Spleen (tissue), 11 donors: ENCODE measurements around the gene DDAH2. TPM values are rescaled to one million over a fixed set of nuclear protein-coding genes. Genes with fewer than 3 reads are reported as not detected.
A peak's percentile ranks its signal among the peaks of the same experiment; 100 is the strongest.

Experiments
- DNase-seq: peaks from one replicate; pipeline ENCODE4 v3.0.0-alpha.2; 2020
- H3K27ac ChIP-seq, 8 donors: fragments of 200-600 bp; sonication (generic) in 7 of 8; 1 replicate in 4 of 8; 2 replicates in 4 of 8; pipeline versions ENCODE4 v1.5.0 to v1.8.0; 2016 to 2021; ENCODE audit warnings: inconsistent platforms in 4 of 8, mild to moderate bottlenecking in 4 of 8, moderate library complexity in 1 of 8
- H3K27me3 ChIP-seq, 7 donors: fragments of 200-600 bp; sonication (generic) in 6 of 7; replicated peaks in 1 of 7; 1 replicate in 4 of 7; 2 replicates in 3 of 7; pipeline versions ENCODE4 v1.5.0 to v1.8.0; 2016 to 2021; ENCODE audit warnings: inconsistent platforms in 3 of 7, mild to moderate bottlenecking in 1 of 7
- H3K36me3 ChIP-seq, 6 donors: fragments of 200-600 bp; sonication (generic) in 5 of 6; 1 replicate in 4 of 6; 2 replicates in 2 of 6; pipeline versions ENCODE4 v1.5.0 to v1.8.0; 2016 to 2021; ENCODE audit warnings: inconsistent platforms in 2 of 6
- H3K4me1 ChIP-seq, 6 donors: fragments of 200-600 bp; sonication (generic) in 5 of 6; 1 replicate in 3 of 6; 2 replicates in 3 of 6; pipeline versions ENCODE4 v1.5.0 to v1.8.0; 2016 to 2021; ENCODE audit warnings: inconsistent platforms in 3 of 6
- H3K4me3 ChIP-seq, 8 donors: fragments of 200-600 bp; sonication (generic) in 7 of 8; 1 replicate in 4 of 8; 2 replicates in 4 of 8; pipeline versions ENCODE4 v1.5.0 to v1.8.0; 2016 to 2021; ENCODE audit warnings: inconsistent platforms in 4 of 8, mild to moderate bottlenecking in 4 of 8, moderate library complexity in 2 of 8
- H3K9me3 ChIP-seq, 8 donors: fragments of 200-600 bp; sonication (generic) in 7 of 8; 1 replicate in 4 of 8; 2 replicates in 4 of 8; pipeline versions ENCODE4 v1.5.0 to v1.8.0; 2016 to 2021; ENCODE audit warnings: inconsistent platforms in 4 of 8
- POLR2A ChIP-seq, 3 donors: fragments of 450-650 bp; IDR thresholded peaks; one replicate each; pipeline ENCODE4 v1.5.1; 2017; ENCODE audit warnings: antibody characterized with exemption in 3 of 3, mild to moderate bottlenecking in 1 of 3
- POLR2AphosphoS5 ChIP-seq, 3 donors: sonication (generic); formaldehyde crosslinking; IDR thresholded peaks; one replicate each; pipeline ENCODE4 v1.5.1; 2017; ENCODE audit warnings: antibody characterized with exemption in 3 of 3
- WGBS, 5 donors: extraction: QIAGEN DNeasy Blood & Tissue Kit in 3 of 5; methylation state at CpG; one replicate each; pipeline versions ENCODE4 v1.1.5 to v1.1.7; 2013 to 2018; 5-methylcytosine and 5-hydroxymethylcytosine counted together
- intact Hi-C: fragments of 100-400 bp; cut with DNase I; formaldehyde crosslinking; loops from one replicate; pipeline ENCODE4 v1.15.0; 2023; ENCODE audit warnings: low total_unique reads
- polyA plus RNA-seq, 3 donors: library from polyadenylated mRNA; stranded (reverse); fragments of 200-250 nt; gene quantifications; one replicate each; pipeline ENCODE4 v1.2.1, GENCODE V29; 2013
- total RNA-seq, 7 donors: library from RNA; depleted of rRNA in 3 of 7; stranded (reverse); fragments of >200 nt in 3 of 7; fragmentation: NEBNext Ultra II Directional in 4 of 7; extraction: Animal tissue kit (Norgen Biotek cat#: 25700) in 4 of 7; gene quantifications; one replicate each; pipeline versions ENCODE4 v1.1.0 to v1.2.1, GENCODE V29; 2016 to 2021
- TF ChIP-seq, protein P1 (sequence below), 11 experiments: fragments of 200-600 bp in 7 of 11; fragments of 450-650 bp in 4 of 11; sonication (generic) in 4 of 11; IDR thresholded peaks in 8 of 11; conservative IDR thresholded peaks in 3 of 11; 1 replicate in 7 of 11; 2 replicates in 4 of 11; pipeline versions ENCODE4 v1.4.0 to v1.8.0; 2016 to 2021; ENCODE audit warnings: antibody characterized with exemption in 11 of 11, inconsistent platforms in 4 of 11, mild to moderate bottlenecking in 1 of 11
- donor health status: healthy with polysubstance abuse.
- donor health status: DM: no; HTN: no; CAD: no; lungs with moderate emphysema.
- donor health status: DM: no; HTN: no; CAD: no.
- donor health status: Bipolar disorder and iron deficiency.
- donor health status: healthy.
- donor health status: DM: no; HTN: no; CAD: no.
- donor health status: DM: yes; HTN: yes; CAD: no.

Gene DDAH2
- total and polyA plus RNA-seq, 10 donors: 63.0 to 116 (median 76.7) TPM

DNA sequence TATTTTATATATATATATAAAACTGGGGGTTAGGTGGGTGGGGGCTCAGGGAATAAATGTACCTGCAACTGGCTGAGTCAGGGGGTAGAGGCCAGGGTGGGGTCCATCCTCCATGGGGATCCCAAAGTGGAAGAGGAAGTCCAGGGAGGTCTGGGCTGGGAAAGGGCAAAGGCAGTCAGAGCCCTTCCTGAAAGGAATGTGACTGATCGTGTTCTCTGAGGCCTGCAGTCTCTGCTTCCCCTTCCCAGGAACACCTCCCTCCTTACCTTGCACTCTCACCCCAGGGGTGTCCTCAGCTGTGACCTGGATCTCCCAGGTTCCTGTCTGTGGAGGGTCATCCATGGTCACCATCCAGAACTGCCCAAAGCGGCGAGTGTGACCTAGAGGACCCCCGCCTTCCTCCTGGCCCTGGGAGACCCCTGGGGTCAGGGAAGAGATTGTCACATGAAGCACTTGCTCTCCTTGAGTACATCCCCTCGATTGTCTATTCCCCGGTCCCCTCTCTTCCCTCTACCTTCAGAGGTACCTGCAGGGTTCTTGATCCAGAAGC is 38.1 kb upstream of the DDAH2 start:
- Histone ChIP-seq H3K36me3 (peaks cover 0 to 12% (median 1%) of the 10 kb centered on the region in 6 donors), H3K4me1 (peaks cover 0 to 45% (median 24%) of the 10 kb centered on the region in 6 donors), H3K27me3 (no peaks in the 10 kb centered on the region), H3K27ac (no peak overlapping the region), H3K4me3 (no peak overlapping the region), H3K9me3 (no peaks in the 10 kb centered on the region)
- DNase-seq: peak; percentile 46
- 63 to 86% (median 77%) methylated on average over 6 of the region's 6 CpGs for WGBS, 5 donors
- TF ChIP-seq, protein P1, sequence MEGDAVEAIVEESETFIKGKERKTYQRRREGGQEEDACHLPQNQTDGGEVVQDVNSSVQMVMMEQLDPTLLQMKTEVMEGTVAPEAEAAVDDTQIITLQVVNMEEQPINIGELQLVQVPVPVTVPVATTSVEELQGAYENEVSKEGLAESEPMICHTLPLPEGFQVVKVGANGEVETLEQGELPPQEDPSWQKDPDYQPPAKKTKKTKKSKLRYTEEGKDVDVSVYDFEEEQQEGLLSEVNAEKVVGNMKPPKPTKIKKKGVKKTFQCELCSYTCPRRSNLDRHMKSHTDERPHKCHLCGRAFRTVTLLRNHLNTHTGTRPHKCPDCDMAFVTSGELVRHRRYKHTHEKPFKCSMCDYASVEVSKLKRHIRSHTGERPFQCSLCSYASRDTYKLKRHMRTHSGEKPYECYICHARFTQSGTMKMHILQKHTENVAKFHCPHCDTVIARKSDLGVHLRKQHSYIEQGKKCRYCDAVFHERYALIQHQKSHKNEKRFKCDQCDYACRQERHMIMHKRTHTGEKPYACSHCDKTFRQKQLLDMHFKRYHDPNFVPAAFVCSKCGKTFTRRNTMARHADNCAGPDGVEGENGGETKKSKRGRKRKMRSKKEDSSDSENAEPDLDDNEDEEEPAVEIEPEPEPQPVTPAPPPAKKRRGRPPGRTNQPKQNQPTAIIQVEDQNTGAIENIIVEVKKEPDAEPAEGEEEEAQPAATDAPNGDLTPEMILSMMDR (IDR thresholded peaks at IDR 0.05 in 8 of 11, conservative IDR thresholded peaks at IDR 0.05 in 3 of 11): no peak
- TF ChIP-seq POLR2A (IDR thresholded peaks at IDR 0.05) (no peak), POLR2AphosphoS5 (IDR thresholded peaks at IDR 0.05) (no peak)
- intact Hi-C loops: no loop called here

DNA sequence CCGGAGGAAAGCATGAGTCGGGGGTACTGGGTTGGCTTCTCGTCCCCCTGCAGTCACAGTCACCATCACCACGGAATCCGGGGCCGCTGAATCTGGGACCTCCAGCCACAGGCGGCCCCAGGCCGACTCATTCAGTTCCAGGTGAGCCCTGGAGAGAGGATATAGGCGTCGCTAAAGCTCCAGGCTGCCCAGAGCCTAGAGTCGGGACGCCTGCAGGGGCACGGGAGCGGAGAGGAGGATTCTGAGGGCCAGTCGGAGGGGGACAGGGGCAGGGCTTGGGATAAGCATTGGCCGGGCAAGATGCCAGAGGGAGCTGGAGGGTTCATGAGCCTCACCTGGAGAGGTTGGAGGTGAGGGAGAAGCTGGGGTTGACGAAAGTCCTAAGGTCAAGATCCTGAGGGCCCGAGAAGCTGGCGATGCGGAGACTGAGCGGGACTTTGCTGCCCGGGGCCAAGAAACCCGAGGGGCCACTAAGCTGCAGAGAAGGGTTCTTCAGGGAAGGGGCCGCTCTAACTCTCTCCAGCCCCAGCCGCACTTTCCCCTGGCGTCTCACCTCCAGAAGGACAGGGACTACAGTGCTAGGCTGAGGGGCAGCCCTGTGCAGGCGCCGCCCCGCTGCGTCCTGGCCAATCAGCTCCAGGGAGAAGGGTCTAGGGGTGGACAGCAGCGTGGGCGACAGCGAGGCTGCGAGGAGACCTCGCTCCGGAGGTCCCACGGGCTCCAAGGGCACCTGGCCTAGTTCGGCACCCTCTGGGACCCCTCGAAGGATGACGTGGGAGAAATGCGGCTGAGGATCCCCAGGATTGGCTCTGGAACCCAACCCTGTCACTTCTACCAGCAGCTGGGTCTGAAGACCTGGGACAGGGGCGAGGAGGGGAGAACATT is 37.1 kb upstream of the DDAH2 start:
- H3K4me1 ChIP-seq: peaks cover 0 to 37% (median 21%) of the 10 kb centered on the region in 6 donors
- peak; percentile 72 for DNase-seq
- H3K4me3 ChIP-seq: peak overlapping the region in 2 of 8 donors; percentile 20 to 39
- no peaks in the 10 kb centered on the region for H3K27me3 ChIP-seq
- intact Hi-C loops: no loop called here
- TF ChIP-seq POLR2A (IDR thresholded peaks at IDR 0.05): no peak
- TF ChIP-seq POLR2AphosphoS5 (IDR thresholded peaks at IDR 0.05): peak in 1 of 3 donors; percentile 18
- H3K36me3 ChIP-seq: peaks cover 0 to 22% (median 5%) of the 10 kb centered on the region in 6 donors
- no peaks in the 10 kb centered on the region for H3K9me3 ChIP-seq
- no peak overlapping the region for H3K27ac ChIP-seq
- 63 to 86% (median 73%) methylated on average over 37 to 42 of the region's 42 CpGs for WGBS, 5 donors

DNA sequence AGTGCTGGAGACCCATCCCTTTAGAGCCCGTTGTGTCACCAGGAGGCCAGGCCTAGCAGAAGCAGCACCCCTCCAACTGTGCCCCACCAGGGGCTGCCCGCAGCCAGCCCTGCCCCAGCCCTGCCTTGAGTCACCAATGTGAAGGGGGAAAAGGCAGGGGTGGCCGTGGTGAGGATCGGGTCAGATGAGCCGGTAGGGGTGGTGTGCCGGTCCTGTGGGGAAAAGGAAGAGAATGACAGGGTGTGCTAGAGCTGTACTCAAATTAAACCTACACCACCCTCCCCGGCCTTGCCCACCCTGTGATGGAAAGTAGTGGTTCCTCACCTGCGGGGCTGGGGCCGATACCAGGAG is 36.4 kb upstream of the DDAH2 start:
- Histone ChIP-seq H3K9me3 (no peaks in the 10 kb centered on the region), H3K36me3 (peaks cover 0 to 28% (median 6%) of the 10 kb centered on the region in 6 donors), H3K4me3 (no peak overlapping the region), H3K27me3 (no peaks in the 10 kb centered on the region), H3K27ac (no peak overlapping the region), H3K4me1 (peaks cover 0 to 37% (median 21%) of the 10 kb centered on the region in 6 donors)
- intact Hi-C loops: no loop called here
- no peak for TF ChIP-seq POLR2AphosphoS5 (IDR thresholded peaks at IDR 0.05)
- 75 to 86% (median 84%) methylated on average over 9 of the region's 9 CpGs for WGBS, 5 donors
- DNase-seq: peak; percentile 66

DNA sequence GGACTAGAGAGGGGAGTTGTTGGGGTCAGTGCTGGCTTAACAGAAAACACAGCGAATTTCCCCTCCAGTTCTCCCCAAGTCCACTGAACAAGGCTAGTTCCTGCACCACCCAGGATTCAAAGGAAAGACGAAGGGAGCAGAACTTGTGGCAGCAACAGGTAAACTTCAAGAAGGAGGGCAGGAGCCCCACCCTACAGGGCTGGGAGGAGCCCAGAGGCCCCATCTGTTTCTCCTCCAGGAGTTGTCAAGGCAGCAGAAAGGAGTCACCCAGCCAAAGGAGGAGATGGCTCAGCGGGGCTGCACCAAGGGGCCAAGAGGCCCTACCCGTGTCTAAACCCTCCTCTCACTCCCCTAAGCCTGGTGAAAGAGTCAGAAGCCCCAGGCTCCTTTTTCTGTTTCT is 35.1 kb upstream of the DDAH2 start:
- H3K27ac ChIP-seq: no peak overlapping the region
- H3K27me3 ChIP-seq: no peaks in the 10 kb centered on the region
- TF ChIP-seq, protein P1 (IDR thresholded peaks at IDR 0.05 in 8 of 11, conservative IDR thresholded peaks at IDR 0.05 in 3 of 11): no peak
- TF ChIP-seq POLR2AphosphoS5 (IDR thresholded peaks at IDR 0.05) (no peak), POLR2A (IDR thresholded peaks at IDR 0.05) (no peak)
- peak; percentile 34 for DNase-seq
- peaks cover 0 to 42% (median 7%) of the 10 kb centered on the region in 6 donors for H3K36me3 ChIP-seq
- WGBS, 5 donors: 84 to 91% (median 87%) methylated on average over 4 of the region's 4 CpGs
- intact Hi-C loops: no loop called here
- no peak overlapping the region for H3K4me3 ChIP-seq
- no peaks in the 10 kb centered on the region for H3K9me3 ChIP-seq
- peaks cover 0 to 27% (median 13%) of the 10 kb centered on the region in 6 donors for H3K4me1 ChIP-seq

DNA sequence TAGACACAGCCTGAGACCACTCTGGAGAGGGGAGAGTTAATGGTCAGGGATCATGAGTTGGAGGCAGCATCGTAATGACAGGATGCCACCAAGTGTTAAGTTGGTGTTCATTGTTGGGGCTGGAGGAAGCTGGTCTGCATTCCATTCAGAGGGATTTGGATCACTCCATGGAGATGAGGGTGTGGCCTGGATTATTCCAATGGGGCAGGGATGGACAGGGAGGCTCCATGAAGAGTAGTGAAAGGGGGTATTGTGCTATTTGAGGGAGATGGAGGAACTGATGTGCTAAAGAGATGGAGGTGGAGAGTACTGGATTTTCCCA is 34.5 kb upstream of the DDAH2 start:
- peak overlapping the region in 3 of 8 donors; percentile 6 to 20 (median 10) for H3K27ac ChIP-seq
- 52 to 70% (median 60%) methylated on average over 1 of the region's 1 CpG for WGBS, 5 donors
- no peak for DNase-seq
- TF ChIP-seq POLR2A (IDR thresholded peaks at IDR 0.05) (no peak), POLR2AphosphoS5 (IDR thresholded peaks at IDR 0.05) (no peak)
- TF ChIP-seq, protein P1 (IDR thresholded peaks at IDR 0.05 in 8 of 11, conservative IDR thresholded peaks at IDR 0.05 in 3 of 11): no peak
- H3K4me1 ChIP-seq: peaks cover 0 to 24% (median 9%) of the 10 kb centered on the region in 6 donors
- peaks cover 0 to 47% (median 7%) of the 10 kb centered on the region in 6 donors for H3K36me3 ChIP-seq
- no peak overlapping the region for H3K4me3 ChIP-seq
- intact Hi-C loops: no loop called here
- H3K27me3 ChIP-seq: no peaks in the 10 kb centered on the region
- H3K9me3 ChIP-seq: no peaks in the 10 kb centered on the region
